GM19467 (cell line): ENCODE measurements around the gene CADM2.

Experiments used
- ATAC-seq: cut with Tn5 transposase; IDR thresholded peaks from one replicate; pipeline ENCODE4 v1.9.1; 2021; ENCODE audit warnings: mild to moderate bottlenecking, moderate library complexity; ENCODE audit not compliant: unreplicated experiment

CADM2 gene

DNA sequence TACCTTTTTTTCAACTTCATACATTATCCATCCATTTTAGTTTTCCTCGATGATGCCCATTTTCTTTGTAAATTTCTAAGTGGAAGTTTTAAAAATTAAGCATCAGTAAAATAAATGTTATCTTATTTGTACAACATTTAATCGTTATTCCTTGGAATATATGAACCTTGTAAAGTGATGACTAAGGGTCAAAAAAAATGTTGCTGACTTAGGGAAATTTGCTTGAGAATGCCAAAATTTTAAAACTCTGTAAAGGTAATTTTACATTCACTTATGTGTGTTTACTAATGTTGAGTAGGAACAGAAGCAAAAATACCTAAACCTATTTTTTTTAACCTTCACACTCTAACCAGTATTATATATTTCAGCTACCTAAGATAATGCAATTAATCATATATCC lies 1115.0 kb downstream of the CADM2 start:
- ATAC-seq, result no peak

DNA sequence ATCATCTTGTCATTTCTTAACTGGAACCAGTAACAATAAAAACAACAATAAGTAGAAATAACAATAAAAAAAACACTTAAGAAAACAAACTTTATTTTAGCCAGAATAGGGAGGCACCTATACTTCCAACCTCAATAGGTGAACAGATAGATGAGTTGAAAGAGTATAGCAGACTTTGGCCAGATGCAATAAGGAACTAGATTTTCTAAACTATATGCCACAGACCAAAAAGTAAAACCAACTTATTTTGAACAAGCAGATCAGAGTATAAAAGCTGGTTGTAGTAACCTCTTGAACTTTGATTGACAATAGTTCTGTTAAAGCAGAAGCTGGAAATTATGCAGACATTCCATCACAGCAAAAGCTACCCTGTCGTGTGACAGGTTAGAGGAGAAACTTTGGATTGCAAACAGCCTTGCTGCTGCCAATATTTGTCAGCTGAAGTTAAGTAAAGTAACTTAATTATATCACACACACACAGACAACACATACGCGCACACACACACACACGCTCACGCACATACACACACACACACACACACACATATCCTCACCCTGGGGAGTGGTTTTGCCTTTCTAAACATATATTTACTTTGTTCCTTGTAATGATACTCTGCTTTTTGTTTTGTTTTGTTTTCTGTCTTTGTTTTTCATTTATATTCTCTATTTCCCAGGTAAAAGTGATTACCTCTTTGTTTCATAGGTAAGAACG lies 1128.5 kb downstream of the CADM2 start:
- ATAC-seq, result no peak

DNA sequence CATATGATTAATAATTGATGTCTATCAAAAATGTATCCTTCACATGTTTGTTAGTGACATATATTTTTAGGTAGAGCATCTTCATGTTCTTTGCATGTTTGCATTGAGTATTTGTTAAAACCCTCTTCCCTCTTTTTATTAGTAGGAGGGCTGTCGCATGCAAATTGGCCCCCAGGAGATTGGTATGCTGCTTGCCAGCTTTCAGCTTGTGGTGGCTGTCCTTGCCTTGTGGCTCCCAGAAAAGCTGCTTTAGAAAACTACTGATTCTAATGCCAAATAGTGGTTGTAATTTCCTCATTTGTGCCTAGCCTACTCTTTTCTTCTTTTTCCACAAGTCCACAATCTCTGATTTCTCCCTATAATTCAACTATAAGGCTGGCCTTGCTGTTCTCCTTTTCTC lies 1145.4 kb downstream of the CADM2 start:
- ATAC-seq, result no peak

DNA sequence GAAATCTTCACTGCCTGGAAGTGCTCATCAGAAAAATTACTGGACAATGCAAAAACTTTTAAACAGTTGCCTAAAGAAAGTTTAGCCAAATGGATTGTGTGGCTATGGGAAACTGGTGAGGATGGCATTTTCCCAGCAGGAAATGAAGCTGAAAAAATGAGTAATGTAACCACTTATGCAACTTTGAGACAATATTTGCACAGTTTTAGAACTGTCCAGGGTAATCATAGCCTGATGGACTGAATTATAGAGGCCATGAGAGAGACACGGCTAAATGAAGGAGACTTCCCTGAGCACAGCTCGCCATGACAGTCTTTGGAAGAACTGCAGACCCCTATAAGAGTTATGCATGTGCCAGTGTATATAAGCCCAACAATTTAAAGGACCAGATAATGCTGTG lies 1150.6 kb downstream of the CADM2 start:
- no peak for ATAC-seq
